Measurements from ENCODE around the gene LLGL2. TPM values are rescaled to one million over a fixed set of nuclear protein-coding genes. Genes with fewer than 3 reads are reported as not detected.
A peak's percentile ranks its signal among the peaks of the same experiment; 100 is the strongest.

LLGL2 gene
- total RNA-seq, 4 donors from 2014 or later, result 326 to 1,573 (median 641) TPM

DNA sequence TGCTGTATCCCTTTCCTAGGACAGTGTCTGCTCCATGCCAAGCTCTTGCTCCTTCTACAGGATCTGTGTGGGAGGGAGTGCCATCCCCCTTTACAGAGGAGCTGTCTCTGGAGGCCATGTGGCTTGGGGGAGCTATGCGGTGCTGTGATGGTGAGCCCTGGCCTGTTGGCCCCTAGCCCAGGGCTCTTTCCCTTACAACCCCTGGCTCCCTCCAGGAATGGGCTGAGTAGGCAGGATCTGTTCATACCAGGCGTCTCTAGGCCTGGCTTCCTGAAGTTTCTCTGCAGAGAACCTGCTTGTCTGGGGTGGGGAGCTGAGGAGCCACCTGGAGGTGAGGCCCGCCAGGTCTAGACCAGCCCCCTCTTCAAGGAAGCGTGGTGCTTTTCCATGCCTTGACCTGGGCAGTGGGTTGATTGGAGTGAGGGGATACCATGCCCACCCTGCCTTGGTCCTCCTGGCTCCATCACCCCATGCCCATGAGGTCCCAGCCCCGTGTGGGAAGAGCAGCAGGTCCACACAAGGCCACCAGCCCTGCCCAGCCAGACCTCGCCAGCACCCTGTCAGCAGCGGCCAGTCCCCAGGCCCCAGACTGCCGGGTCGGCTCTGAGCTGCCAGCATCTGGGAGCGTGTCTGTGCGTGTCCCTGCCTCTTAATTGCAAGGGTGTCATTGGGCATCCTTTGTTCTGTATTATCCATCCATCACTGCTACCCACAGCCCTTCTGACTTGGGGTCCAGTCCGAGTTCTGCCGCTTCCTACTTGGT lies 14.7 kb downstream of the LLGL2 start:
- DNase-seq, result no peak
- Histone ChIP-seq H3K36me3 (no peaks in the 10 kb centered on the region), H3K4me1 (peaks cover 12 to 71% (median 45%) of the 10 kb centered on the region in 4 donors), H3K27ac (peak overlapping the region; percentile 75 to 91 (median 86)), H3K9me3 (no peaks in the 10 kb centered on the region), H3K27me3 (no peaks in the 10 kb centered on the region), H3K4me3 (no peak overlapping the region)
- in situ Hi-C loops (cut with MboI; ENCODE audit: low pct_ligation_motif_present in 1 of 4, low pct_unique_long_range_greater_than_20kb in 1 of 4, low sequenced_read_pairs in 3 of 4) (no loop called here), intact Hi-C loops (cut with DNase I; ENCODE audit: low total_unique reads) (no loop called here)
- WGBS, 2 donors (ENCODE audit: low coverage in 1 of 2), result 76% methylated on average over 13 of the region's 13 CpGs; no CpG with 5 or more reads in 1 of the 2 donors
- no peak for TF ChIP-seq POLR2AphosphoS5 (IDR thresholded peaks at IDR 0.05)
- TF ChIP-seq EP300 (IDR thresholded peaks at IDR 0.05; ENCODE audit: low read depth), result no peak
- TF ChIP-seq POLR2A (IDR thresholded peaks at IDR 0.05), result no peak
- TF ChIP-seq CTCF (IDR thresholded peaks at IDR 0.05), result no peak

GRCh38 chr17:75540923-75541503 lies 15.5 kb downstream of the LLGL2 start:
- Histone ChIP-seq H3K27me3 (no peaks in the 10 kb centered on the region), H3K36me3 (no peaks in the 10 kb centered on the region), H3K9me3 (no peaks in the 10 kb centered on the region), H3K4me3 (no peak overlapping the region), H3K4me1 (peaks cover 8 to 65% (median 40%) of the 10 kb centered on the region in 4 donors), H3K27ac (peak overlapping the region; percentile 75 to 91 (median 86))
- in situ Hi-C loops (cut with MboI; ENCODE audit: low pct_ligation_motif_present in 1 of 4, low pct_unique_long_range_greater_than_20kb in 1 of 4, low sequenced_read_pairs in 3 of 4) (no loop called here), intact Hi-C loops (cut with DNase I; ENCODE audit: low total_unique reads) (no loop called here)
- 32 to 60% methylated on average over 2 to 4 of the region's 4 CpGs for WGBS, 2 donors (ENCODE audit: low coverage in 1 of 2)
- no peak for DNase-seq
- no peak for TF ChIP-seq CTCF (IDR thresholded peaks at IDR 0.05)
- TF ChIP-seq POLR2A (IDR thresholded peaks at IDR 0.05), result no peak
- no peak for TF ChIP-seq POLR2AphosphoS5 (IDR thresholded peaks at IDR 0.05)
- no peak for TF ChIP-seq EP300 (IDR thresholded peaks at IDR 0.05; ENCODE audit: low read depth)

- no peaks in the 10 kb centered on the region for H3K9me3 ChIP-seq
- H3K27ac ChIP-seq, result peak overlapping the region; percentile 82 to 91 (median 86)
- no peaks in the 10 kb centered on the region for H3K36me3 ChIP-seq
- H3K27me3 ChIP-seq, result no peaks in the 10 kb centered on the region
- peaks cover 8 to 67% (median 42%) of the 10 kb centered on the region in 4 donors for H3K4me1 ChIP-seq
- peak; percentile 70 for DNase-seq
- in situ Hi-C loops (cut with MboI; ENCODE audit: low pct_ligation_motif_present in 1 of 4, low pct_unique_long_range_greater_than_20kb in 1 of 4, low sequenced_read_pairs in 3 of 4) (no loop called here), intact Hi-C loops (cut with DNase I; ENCODE audit: low total_unique reads) (no loop called here)
- H3K4me3 ChIP-seq, result no peak overlapping the region
- TF ChIP-seq CTCF (IDR thresholded peaks at IDR 0.05) (no peak), POLR2AphosphoS5 (IDR thresholded peaks at IDR 0.05) (peak in 2 of 3 donors; percentile 29 to 36)
- 58% methylated on average over 8 of the region's 8 CpGs; no CpG with 5 or more reads in 1 of the 2 donors for WGBS, 2 donors (ENCODE audit: low coverage in 1 of 2)
These were observed 16.7 kb downstream of the LLGL2 start for GRCh38 chr17:75542229-75542628.

DNA sequence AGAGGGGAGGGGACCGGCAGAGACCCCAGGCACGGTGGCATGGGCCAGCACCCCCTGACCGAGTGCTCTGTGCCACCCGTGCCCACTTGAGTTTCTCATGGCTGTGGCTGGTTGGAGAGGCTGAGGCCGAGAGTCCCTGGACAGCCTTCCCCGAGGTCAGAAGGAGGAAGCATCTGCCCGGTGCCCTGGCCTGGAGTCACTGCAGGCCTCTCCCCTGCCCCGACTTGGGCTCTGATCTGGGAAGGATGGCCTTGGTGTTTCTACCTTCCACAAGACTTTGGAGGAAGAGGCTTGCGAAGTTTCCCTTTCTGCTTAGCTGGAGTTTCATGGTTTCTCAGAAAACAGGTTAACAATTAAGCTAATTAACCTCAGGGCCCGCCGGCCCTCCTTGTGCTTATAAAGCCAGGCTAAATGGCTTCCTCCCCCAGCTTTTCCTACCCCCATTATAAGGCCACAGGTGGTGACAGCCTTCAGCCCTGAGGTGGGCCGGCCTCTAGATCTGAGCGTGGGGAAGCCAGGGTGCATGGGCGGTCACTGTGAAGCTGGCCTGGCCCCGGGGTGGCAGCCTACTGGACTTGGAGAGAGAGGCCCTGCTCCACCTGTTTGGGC lies 17.3 kb downstream of the LLGL2 start:
- TF ChIP-seq POLR2AphosphoS5 (IDR thresholded peaks at IDR 0.05) (no peak), CTCF (IDR thresholded peaks at IDR 0.05) (no peak), POLR2A (IDR thresholded peaks at IDR 0.05) (no peak), EP300 (IDR thresholded peaks at IDR 0.05; ENCODE audit: low read depth) (no peak)
- no peaks in the 10 kb centered on the region for H3K27me3 ChIP-seq
- WGBS, 2 donors (ENCODE audit: low coverage in 1 of 2), result 65 to 80% methylated on average over 1 to 15 of the region's 15 CpGs
- no peak overlapping the region for H3K4me3 ChIP-seq
- in situ Hi-C loops (cut with MboI; ENCODE audit: low pct_ligation_motif_present in 1 of 4, low pct_unique_long_range_greater_than_20kb in 1 of 4, low sequenced_read_pairs in 3 of 4), result no loop called here
- DNase-seq, result peak; percentile 42
- H3K36me3 ChIP-seq, result no peaks in the 10 kb centered on the region
- H3K4me1 ChIP-seq, result peaks cover 8 to 67% (median 43%) of the 10 kb centered on the region in 4 donors
- peak overlapping the region; percentile 82 to 91 (median 86) for H3K27ac ChIP-seq
- intact Hi-C loops (cut with DNase I; ENCODE audit: low total_unique reads), result no loop called here
- H3K9me3 ChIP-seq, result no peaks in the 10 kb centered on the region

Data from transverse colon (tissue), 4 donors.